ENCODE data around the gene SELENBP1. TPM values are rescaled to one million over a fixed set of nuclear protein-coding genes. Genes with fewer than 3 reads are reported as not detected.
A peak's percentile ranks its signal among the peaks of the same experiment; 100 is the strongest.

The SELENBP1 gene
- total RNA-seq, 1 donor = 26.8 TPM

DNA sequence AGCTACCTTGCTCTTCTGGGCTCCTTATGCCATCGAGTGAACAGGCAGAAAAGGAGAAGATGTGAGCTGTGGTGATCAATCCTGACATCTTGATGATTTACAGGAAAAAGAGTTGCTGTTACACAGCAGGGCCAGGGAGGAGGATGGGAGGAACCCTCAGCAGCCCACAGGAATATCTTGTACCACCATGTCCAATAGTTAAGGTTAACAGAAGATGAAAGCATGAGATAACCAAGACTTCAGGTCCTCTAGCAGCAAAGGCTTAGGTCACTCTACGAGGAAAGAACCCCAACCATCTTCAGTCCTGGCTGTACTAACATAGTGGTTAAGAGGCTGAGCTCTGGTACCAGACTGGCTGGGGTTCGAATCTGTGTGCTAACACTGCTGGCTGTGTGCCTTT is 12.1 kb upstream of the SELENBP1 start:
- TF ChIP-seq, protein P1, sequence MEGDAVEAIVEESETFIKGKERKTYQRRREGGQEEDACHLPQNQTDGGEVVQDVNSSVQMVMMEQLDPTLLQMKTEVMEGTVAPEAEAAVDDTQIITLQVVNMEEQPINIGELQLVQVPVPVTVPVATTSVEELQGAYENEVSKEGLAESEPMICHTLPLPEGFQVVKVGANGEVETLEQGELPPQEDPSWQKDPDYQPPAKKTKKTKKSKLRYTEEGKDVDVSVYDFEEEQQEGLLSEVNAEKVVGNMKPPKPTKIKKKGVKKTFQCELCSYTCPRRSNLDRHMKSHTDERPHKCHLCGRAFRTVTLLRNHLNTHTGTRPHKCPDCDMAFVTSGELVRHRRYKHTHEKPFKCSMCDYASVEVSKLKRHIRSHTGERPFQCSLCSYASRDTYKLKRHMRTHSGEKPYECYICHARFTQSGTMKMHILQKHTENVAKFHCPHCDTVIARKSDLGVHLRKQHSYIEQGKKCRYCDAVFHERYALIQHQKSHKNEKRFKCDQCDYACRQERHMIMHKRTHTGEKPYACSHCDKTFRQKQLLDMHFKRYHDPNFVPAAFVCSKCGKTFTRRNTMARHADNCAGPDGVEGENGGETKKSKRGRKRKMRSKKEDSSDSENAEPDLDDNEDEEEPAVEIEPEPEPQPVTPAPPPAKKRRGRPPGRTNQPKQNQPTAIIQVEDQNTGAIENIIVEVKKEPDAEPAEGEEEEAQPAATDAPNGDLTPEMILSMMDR (IDR thresholded peaks at IDR 0.05; ENCODE audit: insufficient read depth, low read length) = no peak
- no peak overlapping the region for H3K4me3 ChIP-seq (ENCODE audit: low read depth, low read length)
- DNase-seq (ENCODE audit: low read depth) = no peak

DNA sequence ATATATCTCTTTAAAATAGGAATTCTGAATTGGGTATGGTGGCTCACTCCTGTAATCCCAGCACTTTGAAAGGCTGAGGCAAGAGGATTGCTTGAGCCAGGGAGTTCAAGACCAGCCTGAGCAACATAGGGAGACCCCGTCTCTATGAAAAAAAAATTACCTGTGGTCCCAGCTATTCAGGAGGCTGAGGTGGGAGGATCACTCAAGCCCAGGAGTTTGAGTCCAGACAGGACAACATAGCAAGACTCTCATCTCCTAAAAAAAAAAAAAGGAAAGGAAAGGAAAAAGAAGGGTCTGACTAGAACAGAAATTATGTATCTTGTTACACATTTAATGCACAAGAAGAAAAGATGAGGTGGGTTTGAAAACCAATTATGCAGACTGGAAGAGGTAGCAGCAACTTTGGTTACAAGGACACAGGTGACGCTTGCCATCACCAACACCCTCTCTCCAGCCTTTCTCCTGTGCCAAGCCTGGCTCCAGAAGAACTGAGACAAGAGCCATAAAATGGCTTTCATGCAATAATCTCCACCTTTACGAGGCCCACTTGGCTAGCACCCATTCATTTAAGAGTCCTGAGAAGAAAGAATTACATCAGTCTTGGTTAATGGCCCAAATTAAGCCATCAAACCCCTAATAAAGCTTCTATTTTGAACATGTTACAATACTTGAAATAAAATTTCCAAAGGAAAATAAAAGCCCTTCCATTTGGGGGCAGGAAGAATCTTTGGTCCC is 4.8 kb upstream of the SELENBP1 start:
- DNase-seq (ENCODE audit: low read depth) = no peak
- TF ChIP-seq, protein P1 (IDR thresholded peaks at IDR 0.05; ENCODE audit: insufficient read depth, low read length) = no peak
- no peak overlapping the region for H3K4me3 ChIP-seq (ENCODE audit: low read depth, low read length)

- H3K4me3 ChIP-seq (ENCODE audit: low read depth, low read length) = no peak overlapping the region
- TF ChIP-seq, protein P1 (IDR thresholded peaks at IDR 0.05; ENCODE audit: insufficient read depth, low read length) = no peak
- DNase-seq (ENCODE audit: low read depth) = no peak
Measured at GRCh38 chr1:151373196-151373595, 691 bp upstream of the SELENBP1 start.

DNA sequence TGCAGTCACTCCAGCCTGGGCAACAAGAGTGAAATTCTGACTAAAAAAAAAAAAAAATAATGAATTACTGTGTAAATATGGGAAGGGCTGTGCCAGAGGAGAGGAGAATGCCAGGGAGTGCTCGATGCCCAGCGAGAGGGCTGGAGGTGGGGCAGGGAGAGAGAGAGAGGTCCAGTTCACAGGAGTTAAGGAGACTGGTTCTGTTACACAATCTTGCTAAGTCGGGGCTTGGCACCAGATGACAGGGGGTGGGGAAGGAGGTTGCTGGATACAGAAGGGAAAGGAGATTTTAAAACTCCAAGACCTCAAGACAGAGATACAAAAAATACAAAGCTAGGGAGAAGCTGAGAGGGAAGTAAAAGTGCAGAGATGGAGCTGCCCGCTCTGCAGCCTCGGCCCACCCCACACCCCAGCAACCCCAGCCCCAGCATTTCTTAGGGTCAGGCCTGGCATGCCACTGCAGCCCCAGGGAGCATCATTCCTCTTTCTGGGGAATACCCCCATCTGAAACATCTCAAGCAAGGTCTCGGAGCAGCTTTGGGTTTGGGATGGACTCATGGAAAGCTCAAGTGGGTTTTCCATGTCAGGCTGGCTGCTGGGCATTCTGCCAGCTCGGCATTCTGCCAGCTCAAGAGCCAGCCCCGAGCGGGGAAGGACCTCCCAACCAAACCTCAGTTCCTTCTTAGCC is 991 bp downstream of the SELENBP1 start:
- peak; percentile 70 for DNase-seq (ENCODE audit: low read depth)
- TF ChIP-seq, protein P1 (IDR thresholded peaks at IDR 0.05; ENCODE audit: insufficient read depth, low read length) = no peak
- H3K4me3 ChIP-seq (ENCODE audit: low read depth, low read length) = peak overlapping the region; percentile 70

DNA sequence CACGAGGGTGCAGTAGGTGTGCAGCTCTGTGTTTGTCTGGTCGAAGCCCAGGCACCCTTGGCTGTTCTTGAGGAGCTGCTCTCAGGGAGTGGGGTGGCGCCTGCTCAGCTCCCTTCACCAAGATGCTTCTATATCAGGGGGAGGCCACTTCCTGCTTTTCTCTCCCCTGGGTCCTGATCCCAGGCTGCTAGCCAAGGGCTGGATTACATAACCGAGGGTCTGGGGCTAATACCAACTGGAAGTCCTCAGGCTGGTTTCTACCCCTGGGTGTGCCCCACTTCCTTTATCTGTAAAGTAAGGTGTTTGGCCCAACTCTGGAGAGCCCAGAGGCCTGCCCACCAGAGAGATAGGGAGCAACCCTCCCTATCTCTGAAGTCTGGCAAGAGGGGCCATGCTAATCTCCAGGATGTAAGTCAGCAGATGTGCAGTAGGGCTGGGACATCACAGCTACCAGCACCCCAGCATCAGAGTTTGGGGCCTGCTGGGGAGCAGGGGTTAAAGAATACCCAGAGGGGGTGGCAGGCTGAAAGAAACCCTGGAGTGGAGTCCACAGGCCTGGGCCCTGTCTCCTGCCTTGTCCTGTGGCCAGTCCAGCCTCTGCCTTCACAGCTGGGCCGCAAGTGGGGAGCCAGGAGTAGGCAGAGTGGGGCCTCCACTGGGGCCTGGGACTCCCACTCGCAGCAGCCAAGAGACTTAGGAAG is 2.1 kb downstream of the SELENBP1 start:
- peak; percentile 48 for DNase-seq (ENCODE audit: low read depth)
- H3K4me3 ChIP-seq (ENCODE audit: low read depth, low read length) = no peak overlapping the region
- TF ChIP-seq, protein P1 (IDR thresholded peaks at IDR 0.05; ENCODE audit: insufficient read depth, low read length) = no peak

GRCh38 chr1:151369621-151370048 is 2.9 kb downstream of the SELENBP1 start:
- TF ChIP-seq, protein P1 (IDR thresholded peaks at IDR 0.05; ENCODE audit: insufficient read depth, low read length) = no peak
- DNase-seq (ENCODE audit: low read depth) = no peak
- no peak overlapping the region for H3K4me3 ChIP-seq (ENCODE audit: low read depth, low read length)
